ENCODE results near the gene MLXIPL.
"Not testable (repeated sequence)": the region's sequence is repeated elsewhere in the genome, so short reads cannot be mapped to it uniquely, and the experiment has no call there.

DNA sequence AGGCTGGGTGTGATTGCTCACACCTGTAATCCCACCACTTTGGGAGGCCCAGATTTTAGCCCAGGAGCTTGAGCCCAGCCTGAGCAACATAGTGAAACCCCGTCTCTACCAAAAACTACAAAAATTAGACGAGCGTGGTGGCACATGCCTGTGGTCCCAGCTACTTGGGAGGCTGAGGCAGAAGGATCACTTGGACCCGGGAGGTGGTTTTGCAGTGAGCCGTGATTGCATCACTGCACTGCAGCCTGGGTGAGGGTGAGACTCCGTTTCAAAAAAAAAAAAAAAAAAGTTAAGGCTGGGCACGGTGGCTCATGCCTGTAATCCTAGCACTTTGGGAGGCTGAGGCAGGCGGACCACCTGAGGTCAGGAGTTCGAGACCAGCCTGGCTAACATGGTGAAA, 43.3 kb downstream of the MLXIPL start:
- TF ChIP-seq CTCF (IDR thresholded peaks at IDR 0.05); REST (IDR thresholded peaks at IDR 0.05; ENCODE audit: insufficient read depth in 1 of 2, low read depth in 2 of 2, low read length in 1 of 2): not testable (repeated sequence)

Data from Panc1 (cell line).